Measurements from ENCODE around the gene PNPLA8.

Gene PNPLA8

DNA sequence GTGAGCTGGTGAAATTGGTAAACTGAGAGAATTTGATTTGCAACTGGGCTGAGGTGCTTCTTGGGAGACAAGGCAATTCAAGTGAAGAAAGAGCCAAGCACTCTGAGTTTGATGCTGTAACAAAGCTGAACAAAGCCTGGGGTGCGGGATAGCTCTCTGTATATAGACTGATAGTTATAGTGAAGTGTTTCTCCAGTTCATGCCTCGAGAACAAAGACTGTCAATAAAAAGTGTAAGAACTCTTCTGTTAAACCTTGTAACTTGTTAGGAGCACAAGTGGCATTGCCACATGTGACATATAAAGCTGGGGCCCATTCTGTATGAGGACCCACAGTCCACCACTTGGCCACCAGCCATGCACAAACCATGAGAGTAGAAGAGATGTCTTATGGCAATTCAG is 11.3 kb upstream of the PNPLA8 start:
- DNase-seq (ENCODE audit: low spot score), result no peak
- TF ChIP-seq, protein P1, sequence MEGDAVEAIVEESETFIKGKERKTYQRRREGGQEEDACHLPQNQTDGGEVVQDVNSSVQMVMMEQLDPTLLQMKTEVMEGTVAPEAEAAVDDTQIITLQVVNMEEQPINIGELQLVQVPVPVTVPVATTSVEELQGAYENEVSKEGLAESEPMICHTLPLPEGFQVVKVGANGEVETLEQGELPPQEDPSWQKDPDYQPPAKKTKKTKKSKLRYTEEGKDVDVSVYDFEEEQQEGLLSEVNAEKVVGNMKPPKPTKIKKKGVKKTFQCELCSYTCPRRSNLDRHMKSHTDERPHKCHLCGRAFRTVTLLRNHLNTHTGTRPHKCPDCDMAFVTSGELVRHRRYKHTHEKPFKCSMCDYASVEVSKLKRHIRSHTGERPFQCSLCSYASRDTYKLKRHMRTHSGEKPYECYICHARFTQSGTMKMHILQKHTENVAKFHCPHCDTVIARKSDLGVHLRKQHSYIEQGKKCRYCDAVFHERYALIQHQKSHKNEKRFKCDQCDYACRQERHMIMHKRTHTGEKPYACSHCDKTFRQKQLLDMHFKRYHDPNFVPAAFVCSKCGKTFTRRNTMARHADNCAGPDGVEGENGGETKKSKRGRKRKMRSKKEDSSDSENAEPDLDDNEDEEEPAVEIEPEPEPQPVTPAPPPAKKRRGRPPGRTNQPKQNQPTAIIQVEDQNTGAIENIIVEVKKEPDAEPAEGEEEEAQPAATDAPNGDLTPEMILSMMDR (IDR thresholded peaks at IDR 0.05; ENCODE audit: extremely low read depth, missing control alignments), result no peak

DNA sequence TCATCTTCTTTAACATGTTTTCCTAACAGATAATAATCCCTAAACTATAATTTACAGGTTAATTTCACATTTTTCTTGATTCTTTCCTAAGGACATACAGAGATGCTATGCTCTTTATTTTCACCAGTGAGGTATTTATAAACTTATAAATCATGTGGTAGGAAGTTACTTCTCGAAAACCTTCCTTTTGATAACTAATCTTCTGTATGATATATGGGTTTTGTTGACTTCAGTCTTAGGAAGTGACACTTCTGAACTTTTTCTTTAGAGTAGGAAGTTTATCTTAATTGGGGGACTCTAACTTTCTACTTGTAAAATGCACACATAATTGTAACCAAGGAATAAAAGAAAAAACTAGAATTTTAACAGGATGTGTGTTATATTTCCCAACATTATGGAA is 9.8 kb upstream of the PNPLA8 start:
- no peak for DNase-seq (ENCODE audit: low spot score)
- TF ChIP-seq, protein P1 (IDR thresholded peaks at IDR 0.05; ENCODE audit: extremely low read depth, missing control alignments), result no peak

- TF ChIP-seq, protein P1 (IDR thresholded peaks at IDR 0.05; ENCODE audit: extremely low read depth, missing control alignments), result no peak
- no peak for DNase-seq (ENCODE audit: low spot score)
Observed at GRCh38 chr7:108535257-108535656, 9.3 kb upstream of the PNPLA8 start.

GRCh38 chr7:108533712-108534111 is 7.8 kb upstream of the PNPLA8 start:
- DNase-seq (ENCODE audit: low spot score), result no peak
- TF ChIP-seq, protein P1 (IDR thresholded peaks at IDR 0.05; ENCODE audit: extremely low read depth, missing control alignments), result no peak

GRCh38 chr7:108529341-108529740 is 3.4 kb upstream of the PNPLA8 start:
- DNase-seq (ENCODE audit: low spot score), result no peak
- TF ChIP-seq, protein P1 (IDR thresholded peaks at IDR 0.05; ENCODE audit: extremely low read depth, missing control alignments), result no peak

DNA sequence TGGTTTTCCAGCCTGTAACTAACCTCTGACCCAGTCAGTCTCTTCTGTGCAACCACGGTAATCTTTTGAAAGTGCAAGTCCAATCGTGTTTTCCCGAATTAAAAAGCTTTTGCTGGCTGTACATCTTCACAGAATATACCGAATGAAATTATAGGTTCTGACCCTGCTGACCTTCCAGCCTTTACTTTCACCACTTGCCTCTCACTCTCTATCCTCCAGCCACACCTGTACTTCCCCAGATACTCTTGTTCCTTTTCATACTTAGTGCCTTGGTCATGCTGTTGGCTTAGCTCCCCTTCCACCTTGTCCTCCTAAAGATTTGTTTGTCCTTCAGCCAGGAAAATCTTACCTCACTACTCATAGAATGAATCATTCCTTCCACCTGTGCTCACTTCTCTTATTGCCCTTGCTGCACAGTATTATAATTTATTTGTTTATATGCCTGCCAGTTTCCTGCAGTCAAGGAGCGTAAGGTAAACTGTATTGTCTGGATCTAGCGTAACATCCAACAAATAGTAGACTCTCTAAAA is 2.3 kb upstream of the PNPLA8 start:
- DNase-seq (ENCODE audit: low spot score), result no peak
- TF ChIP-seq, protein P1 (IDR thresholded peaks at IDR 0.05; ENCODE audit: extremely low read depth, missing control alignments), result no peak

- TF ChIP-seq, protein P1 (IDR thresholded peaks at IDR 0.05; ENCODE audit: extremely low read depth, missing control alignments), result no peak
- no peak for DNase-seq (ENCODE audit: low spot score)
Observed at GRCh38 chr7:108526768-108527017, 758 bp upstream of the PNPLA8 start.

Data from GM20000 (cell line).